ENCODE measurements around the gene CPXM2.

CPXM2 gene

GRCh38 chr10:123868038-123869019 lies 23.3 kb downstream of the CPXM2 start:
- DNase-seq = no peak

GRCh38 chr10:123865880-123866279 lies 25.7 kb downstream of the CPXM2 start:
- no peak for DNase-seq

- DNase-seq = no peak
These were observed 26.3 kb downstream of the CPXM2 start for GRCh38 chr10:123865350-123865749.

- DNase-seq = no peak
These were observed 26.7 kb downstream of the CPXM2 start for GRCh38 chr10:123864923-123865322.

- DNase-seq = no peak
These were observed 27.7 kb downstream of the CPXM2 start for GRCh38 chr10:123863721-123864482.

- DNase-seq = no peak
These were observed 28.4 kb downstream of the CPXM2 start for GRCh38 chr10:123863183-123863575.

GRCh38 chr10:123862421-123863182 lies 29.0 kb downstream of the CPXM2 start:
- DNase-seq = no peak

GRCh38 chr10:123860856-123861255 lies 30.8 kb downstream of the CPXM2 start:
- DNase-seq = no peak

- no peak for DNase-seq
These were observed 31.4 kb downstream of the CPXM2 start for GRCh38 chr10:123860209-123860608.

- DNase-seq = no peak
These were observed 32.0 kb downstream of the CPXM2 start for GRCh38 chr10:123859653-123860050.

- DNase-seq = no peak
These were observed 32.5 kb downstream of the CPXM2 start for GRCh38 chr10:123858907-123859652.

GRCh38 chr10:123858077-123858681 lies 33.4 kb downstream of the CPXM2 start:
- DNase-seq = no peak

GRCh38 chr10:123857616-123858015 lies 34.0 kb downstream of the CPXM2 start:
- no peak for DNase-seq

- no peak for DNase-seq
These were observed 36.5 kb downstream of the CPXM2 start for GRCh38 chr10:123855008-123855684.

- no peak for DNase-seq
These were observed 37.1 kb downstream of the CPXM2 start for GRCh38 chr10:123854498-123854897.

GRCh38 chr10:123854003-123854402 lies 37.6 kb downstream of the CPXM2 start:
- no peak for DNase-seq

GRCh38 chr10:123852411-123852951 lies 39.1 kb downstream of the CPXM2 start:
- no peak for DNase-seq

- DNase-seq = no peak
These were observed 42.8 kb downstream of the CPXM2 start for GRCh38 chr10:123848564-123849457.

GRCh38 chr10:123847686-123848432 lies 43.7 kb downstream of the CPXM2 start:
- no peak for DNase-seq
